H9 (cell line): Measurements from ENCODE around the gene RBBP9. TPM values are rescaled to one million over a fixed set of nuclear protein-coding genes. Genes with fewer than 3 reads are reported as not detected.

Experiments
- DNase-seq: peaks from one replicate; pipeline ENCODE4 v3.0.0-alpha.2; 2017
- H2AFZ ChIP-seq: one replicate; pipeline ENCODE4 v1.6.1; 2013; ENCODE audit warnings: mild to moderate bottlenecking, low read length, control low read depth, moderate library complexity
- H2AK5ac ChIP-seq: 2 replicates; pipeline ENCODE4 v1.6.1; 2013; ENCODE audit warnings: low read length, control low read depth, mixed read lengths; ENCODE audit not compliant: insufficient read length
- H2BK120ac ChIP-seq: one replicate; pipeline ENCODE4 v1.6.1; 2013; ENCODE audit warnings: low read depth, mild to moderate bottlenecking, low read length, control low read depth, inconsistent platforms; ENCODE audit not compliant: poor library complexity, severe bottlenecking
- H2BK12ac ChIP-seq: 2 replicates; pipeline ENCODE4 v1.6.1; 2013; ENCODE audit warnings: low read length, control low read depth, mixed read lengths, low read depth; ENCODE audit not compliant: insufficient read length
- H2BK15ac ChIP-seq: 2 replicates; pipeline ENCODE4 v1.6.1; 2013; ENCODE audit warnings: low read depth, low read length, control low read depth
- H2BK20ac ChIP-seq: one replicate; pipeline ENCODE4 v1.6.1; 2013; ENCODE audit warnings: low read depth, mild to moderate bottlenecking, low read length, control low read depth, inconsistent platforms; ENCODE audit not compliant: poor library complexity, severe bottlenecking
- H2BK5ac ChIP-seq: 2 replicates; pipeline ENCODE4 v1.6.1; 2013; ENCODE audit warnings: low read length, control low read depth, mixed read lengths; ENCODE audit not compliant: insufficient read length
- H3K14ac ChIP-seq: 2 replicates; pipeline ENCODE4 v1.6.1; 2013; ENCODE audit warnings: low read length, control low read depth; ENCODE audit not compliant: insufficient read depth
- H3K18ac ChIP-seq: 2 replicates; pipeline ENCODE4 v1.6.1; 2013; ENCODE audit warnings: low read depth, mild to moderate bottlenecking, mixed read lengths, low read length, control low read depth; ENCODE audit not compliant: insufficient read length
- H3K23ac ChIP-seq: 2 replicates; pipeline ENCODE4 v1.6.1; 2013; ENCODE audit warnings: low read length, control low read depth, mixed read lengths, low read depth; ENCODE audit not compliant: insufficient read length
- H3K23me2 ChIP-seq: 2 replicates; pipeline ENCODE4 v1.6.1; 2013; ENCODE audit warnings: low read depth, mild to moderate bottlenecking, mixed read lengths, low read length, control low read depth; ENCODE audit not compliant: insufficient read length, poor library complexity, severe bottlenecking
- H3K27ac ChIP-seq: 2 replicates; pipeline ENCODE4 v1.5.1; 2013; ENCODE audit warnings: low read length, control low read depth, mixed read lengths, low read depth; ENCODE audit not compliant: insufficient read length
- H3K27me3 ChIP-seq: 2 replicates; pipeline ENCODE4 v1.6.1; 2013; ENCODE audit warnings: low read length, control low read depth, inconsistent platforms; ENCODE audit not compliant: insufficient read depth
- H3K4ac ChIP-seq: 2 replicates; pipeline ENCODE4 v1.6.1; 2013; ENCODE audit warnings: low read depth, mild to moderate bottlenecking, control low read depth, inconsistent platforms, low read length, moderate library complexity
- H3K4me1 ChIP-seq: 2 replicates; pipeline ENCODE4 v1.6.1; 2013; ENCODE audit warnings: low read length, control low read depth, inconsistent platforms; ENCODE audit not compliant: insufficient read depth
- H3K4me2 ChIP-seq: 2 replicates; pipeline ENCODE4 v1.6.1; 2013; ENCODE audit warnings: low read length, control low read depth, mixed read lengths; ENCODE audit not compliant: insufficient read length, insufficient read depth
- H3K56ac ChIP-seq: 2 replicates; pipeline ENCODE4 v1.6.1; 2013; ENCODE audit warnings: low read depth, mild to moderate bottlenecking, mixed read lengths, low read length, control low read depth; ENCODE audit not compliant: insufficient read length
- H3K79me1 ChIP-seq: 2 replicates; pipeline ENCODE4 v1.6.1; 2013; ENCODE audit warnings: low read depth, mild to moderate bottlenecking, moderate library complexity, low read length, control low read depth, inconsistent platforms; ENCODE audit not compliant: insufficient read depth, poor library complexity, severe bottlenecking
- H3K79me2 ChIP-seq: 2 replicates; pipeline ENCODE4 v1.6.1; 2013; ENCODE audit warnings: low read length, control low read depth, inconsistent platforms; ENCODE audit not compliant: insufficient read depth
- H3K9ac ChIP-seq: 2 replicates; pipeline ENCODE4 v1.6.1; 2013; ENCODE audit warnings: low read length, control low read depth, mixed read lengths; ENCODE audit not compliant: insufficient read length; ENCODE audit errors: extremely low read depth
- H3K9me3 ChIP-seq: one replicate; pipeline ENCODE4 v1.6.1; 2013; ENCODE audit warnings: low read depth, low read length, inconsistent platforms; ENCODE audit not compliant: control insufficient read depth
- H3T11ph ChIP-seq: one replicate; pipeline ENCODE4 v1.6.1; 2013; ENCODE audit warnings: mild to moderate bottlenecking, low read length, control low read depth, inconsistent platforms
- H4K20me1 ChIP-seq: one replicate; pipeline ENCODE4 v1.6.1; 2013; ENCODE audit not compliant: control insufficient read depth, insufficient read length, insufficient read depth
- H4K5ac ChIP-seq: 2 replicates; pipeline ENCODE4 v1.6.1; 2013; ENCODE audit warnings: low read depth, mild to moderate bottlenecking, mixed read lengths, low read length, control low read depth; ENCODE audit not compliant: insufficient read length
- H4K8ac ChIP-seq: replicated peaks from 2 replicates; pipeline ENCODE4 v1.6.1; 2013; ENCODE audit warnings: low read length, control low read depth, mixed read lengths, low read depth; ENCODE audit not compliant: insufficient read length
- H4K91ac ChIP-seq: 2 replicates; pipeline ENCODE4 v1.6.1; 2013; ENCODE audit warnings: low read depth, mild to moderate bottlenecking, moderate library complexity, mixed read lengths, low read length, control low read depth; ENCODE audit not compliant: insufficient read length
- H3K27ac Mint-ChIP-seq, 3 experiments: 2 replicates in 2 of 3; 3 replicates in 1 of 3; pipeline ENCODE4 v1.8.0; 2020 to 2021; ENCODE audit warnings: mixed read lengths in 3 of 3, mild to moderate bottlenecking in 1 of 3, moderate library complexity in 1 of 3
- H3K27me3 Mint-ChIP-seq: 2 replicates; pipeline ENCODE4 v1.8.0; 2021; ENCODE audit warnings: low read depth, mild to moderate bottlenecking, moderate library complexity, mixed read lengths
- H3K36me3 Mint-ChIP-seq, 3 experiments: 2 replicates in 2 of 3; 3 replicates in 1 of 3; pipeline ENCODE4 v1.8.0; 2020 to 2021; ENCODE audit warnings: low read depth in 3 of 3, mixed read lengths in 3 of 3; ENCODE audit not compliant: insufficient read depth in 1 of 3
- H3K4me1 Mint-ChIP-seq, 2 experiments: 2 replicates each; pipeline ENCODE4 v1.8.0; 2020; ENCODE audit warnings: mixed read lengths in 2 of 2
- H3K4me3 Mint-ChIP-seq, 2 experiments: 2 replicates in 1 of 2; 3 replicates in 1 of 2; pipeline ENCODE4 v1.8.0; 2020 to 2021; ENCODE audit warnings: mild to moderate bottlenecking in 2 of 2, mixed read lengths in 2 of 2, moderate library complexity in 1 of 2
- H3K9me3 Mint-ChIP-seq, 2 experiments: 2 replicates in 1 of 2; 3 replicates in 1 of 2; pipeline ENCODE4 v1.8.0; 2020; ENCODE audit warnings: mild to moderate bottlenecking in 2 of 2, mixed read lengths in 2 of 2, moderate library complexity in 1 of 2
- WGBS: extraction: QIAGEN DNeasy Blood & Tissue Kit; methylation state at CpG from one replicate; pipeline ENCODE4 v1.1.7; 2013; ENCODE audit warnings: missing lambda C conversion rate, low lambda C conversion rate, mixed read lengths; ENCODE audit not compliant: insufficient read length; ENCODE audit errors: extremely low coverage; 5-methylcytosine and 5-hydroxymethylcytosine counted together
- total RNA-seq: library from RNA; stranded (reverse); gene quantifications from 2 replicates; pipeline ENCODE4 v1.2.1, GENCODE V29; 2021
- TF ChIP-seq, protein P1 (sequence below): fragments of 200-600 bp; sonication (generic); conservative IDR thresholded peaks from 3 replicates; pipeline ENCODE4 v1.8.0; 2021; ENCODE audit warnings: antibody characterized with exemption, mild to moderate bottlenecking

RBBP9 gene
- total RNA-seq, 1 experiment from 2014 or later, result 12.0 TPM

DNA sequence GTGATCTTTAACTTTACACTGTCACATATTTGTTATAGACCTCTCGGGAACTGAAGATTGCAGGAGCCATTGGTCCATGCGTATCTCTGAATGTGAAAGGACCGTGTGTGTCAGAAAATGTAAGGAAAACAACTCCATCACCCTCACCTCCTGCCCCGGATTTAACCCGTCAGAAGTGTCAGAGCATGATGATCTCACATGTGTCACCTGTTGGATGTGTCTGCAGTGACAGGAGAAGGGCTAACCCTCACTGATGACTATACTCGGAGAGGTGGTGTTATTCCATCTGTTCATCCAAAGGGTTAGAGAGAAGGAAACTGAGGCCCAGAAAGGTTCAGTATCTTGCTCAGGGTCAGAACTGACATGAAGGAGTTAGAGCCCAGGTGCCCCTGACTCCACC is 35.6 kb upstream of the RBBP9 start:
- no peak overlapping the region for H3K4me3 Mint-ChIP-seq
- Histone ChIP-seq H2BK20ac (no peak overlapping the region), H2AK5ac (no peak overlapping the region), H3K79me1 (no peaks in the 10 kb centered on the region), H3K23ac (no peak overlapping the region), H4K91ac (no peak overlapping the region), H3K18ac (no peak overlapping the region), H3T11ph (no peak overlapping the region), H3K4ac (no peak overlapping the region), H4K5ac (no peak overlapping the region), H2BK12ac (no peak overlapping the region), H3K27ac (no peak overlapping the region), H2BK15ac (no peak overlapping the region), H3K4me1 (no peaks in the 10 kb centered on the region), H3K9ac (no peak overlapping the region), H3K79me2 (no peaks in the 10 kb centered on the region), H2BK120ac (no peak overlapping the region), H4K20me1 (no peaks in the 10 kb centered on the region), H4K8ac (no peak overlapping the region), H3K56ac (no peak overlapping the region), H2AFZ (no peak overlapping the region), H2BK5ac (no peak overlapping the region), H3K23me2 (no peaks in the 10 kb centered on the region), H3K27me3 (no peaks in the 10 kb centered on the region), H3K14ac (no peak overlapping the region), H3K9me3 (no peaks in the 10 kb centered on the region), H3K4me2 (no peak overlapping the region)
- peaks cover 47 to 91% (median 83%) of the 10 kb centered on the region in 3 experiments for H3K36me3 Mint-ChIP-seq
- H3K4me1 Mint-ChIP-seq, result no peaks in the 10 kb centered on the region
- TF ChIP-seq, protein P1, sequence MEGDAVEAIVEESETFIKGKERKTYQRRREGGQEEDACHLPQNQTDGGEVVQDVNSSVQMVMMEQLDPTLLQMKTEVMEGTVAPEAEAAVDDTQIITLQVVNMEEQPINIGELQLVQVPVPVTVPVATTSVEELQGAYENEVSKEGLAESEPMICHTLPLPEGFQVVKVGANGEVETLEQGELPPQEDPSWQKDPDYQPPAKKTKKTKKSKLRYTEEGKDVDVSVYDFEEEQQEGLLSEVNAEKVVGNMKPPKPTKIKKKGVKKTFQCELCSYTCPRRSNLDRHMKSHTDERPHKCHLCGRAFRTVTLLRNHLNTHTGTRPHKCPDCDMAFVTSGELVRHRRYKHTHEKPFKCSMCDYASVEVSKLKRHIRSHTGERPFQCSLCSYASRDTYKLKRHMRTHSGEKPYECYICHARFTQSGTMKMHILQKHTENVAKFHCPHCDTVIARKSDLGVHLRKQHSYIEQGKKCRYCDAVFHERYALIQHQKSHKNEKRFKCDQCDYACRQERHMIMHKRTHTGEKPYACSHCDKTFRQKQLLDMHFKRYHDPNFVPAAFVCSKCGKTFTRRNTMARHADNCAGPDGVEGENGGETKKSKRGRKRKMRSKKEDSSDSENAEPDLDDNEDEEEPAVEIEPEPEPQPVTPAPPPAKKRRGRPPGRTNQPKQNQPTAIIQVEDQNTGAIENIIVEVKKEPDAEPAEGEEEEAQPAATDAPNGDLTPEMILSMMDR, result no peak
- DNase-seq, result no peak
- WGBS, result no CpG with 5 or more reads among the region's 6 CpGs
- H3K27ac Mint-ChIP-seq, result no peak overlapping the region
- 0 out of 5 replicates have a peak, but pooled peaks cover 0 to 2% of the 10 kb centered on the region in 2 experiments for H3K9me3 Mint-ChIP-seq
- no peaks in the 10 kb centered on the region for H3K27me3 Mint-ChIP-seq
